ENCODE data around the gene SH2D7.

Gene SH2D7

DNA sequence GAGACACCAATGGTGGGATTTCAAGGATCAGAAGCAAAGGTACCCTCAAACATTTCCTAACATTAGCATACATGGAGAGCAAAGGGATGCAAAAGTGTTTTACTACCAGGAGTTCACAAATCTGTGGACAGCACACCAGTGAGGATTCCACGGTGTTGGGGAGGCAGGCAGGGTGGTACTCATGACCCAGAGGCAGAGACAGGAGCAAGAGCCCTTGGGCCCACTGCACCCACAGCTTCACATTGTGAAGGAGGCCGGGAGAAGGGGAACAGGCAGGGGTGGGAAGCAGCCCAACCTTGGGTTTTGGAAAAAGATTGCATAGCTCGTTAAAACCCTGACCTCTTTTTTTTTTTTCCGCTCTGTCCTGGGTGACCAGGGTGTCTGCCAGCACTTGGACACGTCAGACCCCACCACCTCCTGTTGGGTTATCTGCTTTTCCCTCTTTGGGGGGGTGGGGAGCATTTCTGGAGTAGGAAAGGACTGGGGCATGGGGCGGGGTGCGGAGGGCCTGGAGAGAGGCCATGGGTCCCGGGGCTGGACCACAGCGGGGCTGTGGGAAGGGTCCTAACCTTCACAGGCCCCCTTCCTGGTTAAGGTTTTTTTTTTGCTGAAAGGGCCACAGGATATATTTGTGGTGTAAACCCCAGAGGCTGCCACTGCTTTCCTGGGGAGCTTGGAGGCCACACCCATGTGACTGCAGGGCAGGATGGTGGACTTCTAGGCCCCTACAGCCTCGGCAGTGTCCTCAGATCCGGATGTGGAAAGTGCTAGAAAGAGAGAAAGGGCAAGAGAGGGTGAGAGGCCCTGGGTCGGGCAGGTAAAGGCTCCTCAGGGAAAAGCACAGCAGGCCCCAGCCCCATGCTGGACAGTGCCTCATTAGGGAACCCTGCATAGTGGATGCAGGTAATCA lies 12.5 kb downstream of the SH2D7 start:
- DNase-seq: peak; percentile 16

DNA sequence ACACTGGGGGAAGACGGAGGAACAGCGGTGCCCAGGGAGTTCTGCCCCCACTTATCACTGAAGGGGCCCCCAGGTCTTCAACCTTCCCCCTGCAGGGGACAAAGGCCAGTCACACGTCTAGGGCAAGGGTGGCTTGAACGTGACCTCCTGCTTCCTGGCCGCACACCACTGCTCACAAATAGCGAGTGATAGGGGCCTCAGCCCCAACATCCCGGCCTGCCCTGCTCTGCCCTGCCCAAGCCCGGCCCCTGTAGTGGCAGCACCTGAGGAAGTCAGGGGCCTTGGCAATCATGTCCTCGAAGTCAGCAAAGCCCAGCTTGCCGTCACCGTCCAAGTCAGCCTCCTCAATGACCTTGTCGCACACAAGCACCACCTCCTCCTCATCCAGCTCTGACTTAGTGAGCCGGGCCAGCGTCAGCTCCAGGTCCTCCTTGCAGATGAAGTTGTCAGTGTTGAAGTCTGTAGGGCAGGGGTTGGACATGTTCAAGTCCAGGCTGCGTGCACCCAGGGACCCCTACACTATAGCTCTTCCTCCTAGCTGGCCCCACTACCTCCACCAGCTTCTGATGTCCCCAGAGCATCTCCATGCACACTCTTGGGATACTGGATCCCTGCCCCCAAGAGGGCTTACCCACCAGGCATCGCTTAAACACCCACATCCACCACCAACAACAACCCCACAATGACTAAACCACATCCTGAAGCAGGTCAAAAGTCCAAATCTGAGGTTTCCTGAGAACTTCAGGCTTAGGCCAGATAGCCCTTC lies 13.3 kb downstream of the SH2D7 start:
- peak; percentile 24 for DNase-seq

DNA sequence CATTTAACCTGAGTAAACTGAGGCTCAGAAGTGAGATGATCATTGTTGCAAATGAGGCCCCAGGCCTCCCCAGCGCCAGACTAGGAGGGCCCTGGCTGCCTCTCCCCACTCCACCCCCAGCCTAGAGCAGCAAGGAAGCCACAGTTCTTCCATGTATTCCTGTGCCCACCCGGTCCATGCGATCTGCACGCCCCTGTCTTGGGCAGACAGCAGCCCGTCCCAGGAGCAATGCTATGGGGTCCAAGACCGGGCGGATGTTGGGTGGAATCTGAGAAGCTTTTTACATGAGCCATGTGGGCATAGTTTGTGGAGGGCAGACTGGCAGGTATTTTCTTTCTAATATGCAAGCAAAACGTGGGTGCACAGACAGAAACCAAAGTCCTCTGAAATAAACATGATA lies 15.1 kb downstream of the SH2D7 start:
- DNase-seq: peak; percentile 12

DNA sequence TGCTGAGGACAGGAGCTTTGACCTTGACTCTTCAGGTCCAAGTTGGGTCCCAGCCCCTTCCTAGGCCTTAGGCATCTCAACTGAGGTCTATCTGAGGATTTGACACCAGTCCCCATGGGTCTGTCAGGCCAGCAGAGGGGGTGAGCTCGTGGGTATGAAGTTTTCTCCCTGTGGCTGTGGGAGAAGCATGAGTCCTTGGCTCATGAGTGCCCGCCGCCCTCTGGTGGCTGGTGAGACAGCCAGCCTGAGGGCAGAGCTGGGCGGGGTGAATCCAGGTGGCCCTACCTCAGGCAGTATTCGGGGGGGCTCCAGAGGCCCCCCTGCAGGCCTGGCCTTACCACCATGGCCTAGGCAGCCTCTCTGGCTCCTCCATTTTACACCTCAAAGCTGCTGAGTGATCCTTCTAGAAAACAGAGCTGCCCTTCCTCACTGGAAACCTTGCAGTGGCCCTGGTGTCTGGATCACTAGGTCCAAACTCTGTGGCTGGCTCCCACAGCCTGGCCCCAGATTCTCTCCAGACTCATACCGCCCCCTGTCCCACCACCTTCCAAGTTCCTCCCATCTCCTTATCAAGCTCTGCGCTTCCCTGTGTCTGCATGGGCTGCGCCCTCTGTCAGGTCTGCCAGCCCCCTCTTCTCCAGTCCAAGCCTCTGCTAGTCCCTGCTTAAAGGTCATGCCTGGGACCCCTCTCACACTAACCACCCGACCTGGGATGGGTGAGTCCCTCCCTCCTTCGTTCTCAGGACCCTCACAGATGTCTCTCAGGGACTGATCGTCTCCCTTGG lies 16.1 kb downstream of the SH2D7 start:
- DNase-seq: peak; percentile 82

DNA sequence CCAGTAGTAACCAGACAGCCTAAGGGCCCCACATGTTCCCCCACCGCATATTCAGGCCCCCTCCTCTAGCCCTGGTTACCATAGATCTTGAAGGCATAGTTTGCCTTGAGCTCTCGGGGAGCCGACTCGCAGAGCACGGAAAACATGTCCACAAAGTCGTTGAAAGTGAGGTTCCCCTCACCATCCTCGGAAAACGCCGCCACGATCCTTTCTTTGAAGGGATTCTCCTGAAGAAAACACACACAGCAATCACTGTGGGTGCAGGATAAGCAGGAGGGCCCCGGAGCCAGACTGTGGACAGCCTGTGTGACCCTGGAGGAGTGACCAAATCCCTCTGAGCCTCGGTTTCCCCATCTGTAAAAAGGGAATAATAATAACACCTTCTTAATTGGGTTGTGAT lies 16.8 kb downstream of the SH2D7 start:
- DNase-seq: no peak

DNA sequence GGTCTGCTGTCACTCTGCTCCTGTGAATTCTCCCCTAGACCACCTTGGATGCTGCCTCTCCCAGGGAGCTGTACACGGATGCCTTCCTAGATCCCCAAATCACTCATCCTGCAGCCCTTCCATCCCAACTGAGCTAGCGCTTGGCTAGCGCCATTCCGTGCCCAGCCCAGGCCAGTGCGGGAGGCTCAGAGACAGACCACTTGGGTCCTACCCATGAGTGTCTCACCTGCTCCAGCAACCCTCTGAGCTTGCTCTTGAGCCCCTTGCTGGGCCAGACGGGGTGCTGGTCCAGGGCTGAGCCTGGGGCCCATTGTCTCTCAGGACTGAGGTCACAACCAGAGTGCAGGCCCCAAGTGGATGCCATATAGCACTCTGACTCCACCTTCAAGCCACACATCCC lies 17.7 kb downstream of the SH2D7 start:
- DNase-seq: no peak

DNA sequence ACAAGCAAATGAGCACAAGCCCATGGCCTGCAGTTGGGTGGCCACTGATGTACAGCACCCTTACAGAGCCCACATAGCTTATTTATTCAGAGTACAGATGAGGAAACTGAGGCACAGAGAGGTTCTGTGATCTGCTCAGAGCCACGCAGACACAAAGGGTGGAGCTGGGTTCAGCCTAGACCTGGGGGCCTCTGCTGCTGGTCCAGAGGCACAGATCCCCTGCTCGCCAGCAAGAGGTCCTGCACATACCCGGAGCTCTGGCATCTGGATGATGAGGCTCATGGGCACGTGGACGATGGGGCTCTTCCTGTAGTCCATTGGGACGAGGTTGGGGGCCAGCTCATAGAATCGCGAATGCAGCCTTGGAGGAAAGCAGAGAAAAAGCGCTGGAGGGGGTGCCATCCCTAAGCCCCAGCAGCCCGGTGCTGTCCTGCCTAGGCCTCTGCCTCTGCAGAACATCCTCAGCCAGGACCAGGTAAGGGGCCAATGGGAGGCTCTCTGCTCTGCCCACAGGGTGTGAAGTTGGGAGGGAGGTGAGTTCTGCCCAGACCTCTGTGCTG lies 18.6 kb downstream of the SH2D7 start:
- peak; percentile 15 for DNase-seq

DNA sequence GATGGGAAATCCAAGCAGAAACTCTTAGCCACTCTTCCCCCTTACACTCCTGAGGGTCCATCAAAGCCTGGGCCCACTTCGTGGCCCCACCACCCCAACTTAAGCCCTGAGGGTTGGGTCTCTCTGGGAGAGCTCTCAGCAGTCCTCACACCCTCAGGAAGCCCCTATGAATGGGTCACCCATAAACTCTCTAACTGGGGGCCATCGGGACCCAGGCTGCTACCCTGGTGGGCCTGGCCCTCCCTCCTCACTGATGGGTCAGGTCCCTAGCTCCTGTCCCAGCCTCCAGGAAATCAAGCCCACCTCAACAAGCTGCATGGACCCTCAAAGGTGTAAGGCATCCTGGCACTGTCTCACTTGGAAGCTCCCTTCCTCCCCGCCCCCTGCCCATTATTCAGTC lies 19.4 kb downstream of the SH2D7 start:
- peak; percentile 12 for DNase-seq

DNA sequence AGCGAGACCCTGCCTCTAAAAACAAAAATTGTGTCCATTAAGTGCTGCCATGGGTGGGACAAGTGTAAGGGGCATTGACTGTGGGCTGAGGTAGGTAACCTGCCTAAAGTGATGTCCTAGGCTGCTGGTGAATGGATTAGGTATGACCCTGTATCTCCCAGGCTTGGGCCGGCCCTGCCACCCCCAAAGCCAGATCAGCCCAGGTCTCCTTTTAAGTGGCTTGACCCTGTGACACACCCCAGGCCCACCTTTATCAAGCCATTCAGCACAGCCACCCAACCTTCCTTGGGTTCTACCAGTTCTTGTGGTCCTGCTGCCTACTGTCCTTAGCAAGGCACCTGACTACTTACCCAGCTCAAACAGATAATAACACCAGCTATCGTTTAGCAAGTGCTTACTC lies 20.2 kb downstream of the SH2D7 start:
- no peak for DNase-seq

DNA sequence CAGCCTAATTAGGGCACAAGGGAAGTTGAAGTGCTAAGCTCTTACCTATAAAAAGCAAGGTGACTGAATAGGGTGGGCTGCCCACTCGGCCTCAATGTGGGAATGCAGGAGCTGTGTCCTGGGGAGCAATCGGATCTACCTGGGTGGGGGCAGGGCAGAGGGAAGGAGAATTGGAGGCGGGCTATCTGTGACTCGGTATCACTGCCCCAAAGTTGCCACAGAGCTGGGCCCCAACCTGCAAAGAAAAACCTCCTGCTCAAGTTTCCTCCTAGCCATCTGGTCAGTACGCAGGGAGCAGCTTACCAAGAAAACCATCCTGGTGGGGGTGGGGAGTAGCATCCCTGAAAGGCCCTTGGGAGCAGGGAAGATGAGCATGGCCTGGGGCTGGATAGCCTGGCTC lies 28.2 kb downstream of the SH2D7 start:
- no peak for DNase-seq

DNA sequence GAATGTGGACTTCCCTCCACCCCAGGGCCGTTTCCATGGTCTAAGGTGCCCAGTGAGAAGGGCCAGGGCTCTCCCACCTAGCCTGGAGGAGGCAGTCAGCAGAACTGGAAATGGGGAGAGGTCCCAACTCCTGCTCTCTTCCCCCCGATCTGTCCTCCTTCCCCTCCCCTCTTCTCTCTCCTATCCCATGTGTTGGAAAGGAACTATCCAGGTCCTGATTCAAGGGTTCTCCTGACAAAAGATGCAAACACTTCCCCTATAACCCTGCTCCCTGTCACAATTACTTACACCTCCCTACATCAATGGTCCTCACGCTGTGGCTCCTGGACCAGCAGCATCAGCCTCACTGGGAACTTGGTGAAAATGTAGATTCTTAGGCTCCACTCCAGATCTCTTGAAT lies 32.9 kb downstream of the SH2D7 start:
- no peak for DNase-seq

DNA sequence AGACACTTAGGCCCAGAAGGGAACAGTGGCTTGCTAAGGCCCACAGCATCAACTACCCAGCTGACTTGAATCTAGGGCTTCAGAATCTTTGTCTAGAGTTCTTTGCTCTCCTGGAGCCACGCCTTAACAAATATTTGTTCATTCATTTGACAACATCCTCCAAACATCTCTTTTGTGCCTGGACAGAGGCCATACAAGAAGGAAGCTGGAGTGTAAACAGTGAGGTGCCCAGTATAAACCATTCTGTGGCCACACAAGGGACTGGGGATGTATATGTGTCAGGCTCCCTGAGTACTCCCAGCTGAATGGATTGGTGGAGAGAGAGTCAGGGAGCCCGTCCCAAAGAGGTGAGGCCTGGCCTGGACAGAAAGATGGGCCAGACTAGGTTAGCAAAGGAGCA lies 35.5 kb downstream of the SH2D7 start:
- no peak for DNase-seq

DNA sequence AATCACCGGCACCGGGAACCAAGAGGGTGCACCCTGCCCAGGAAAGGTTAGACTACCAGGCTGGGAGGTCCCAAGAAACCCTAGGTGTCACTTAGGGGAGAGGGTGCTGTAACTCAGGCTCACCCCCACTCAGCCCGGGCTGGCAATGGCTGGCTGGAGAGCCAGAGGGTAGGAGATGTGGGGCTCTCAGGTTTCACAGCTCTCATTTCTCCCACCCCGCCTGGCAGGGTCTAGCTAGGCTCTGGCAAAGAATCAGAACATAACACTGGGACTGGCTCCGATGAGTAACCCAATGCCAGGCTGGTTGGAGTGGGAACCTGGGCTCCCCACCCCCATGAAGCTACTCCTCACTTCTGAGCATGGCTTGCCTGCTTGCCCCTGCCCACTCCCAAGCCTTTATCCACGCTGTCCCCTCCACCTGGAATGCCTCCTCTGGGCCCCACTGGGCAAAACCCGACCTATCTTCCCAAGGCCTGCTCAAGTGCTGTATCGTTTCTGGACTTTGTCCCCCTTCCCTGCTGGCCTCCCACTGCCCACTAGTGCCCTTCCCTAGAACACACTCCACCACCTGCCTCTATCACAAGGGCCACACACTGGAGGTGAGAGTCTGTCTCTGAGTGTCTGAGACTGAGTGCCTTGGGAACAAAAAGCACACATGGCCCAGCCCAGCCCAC lies 36.9 kb downstream of the SH2D7 start:
- no peak for DNase-seq

DNA sequence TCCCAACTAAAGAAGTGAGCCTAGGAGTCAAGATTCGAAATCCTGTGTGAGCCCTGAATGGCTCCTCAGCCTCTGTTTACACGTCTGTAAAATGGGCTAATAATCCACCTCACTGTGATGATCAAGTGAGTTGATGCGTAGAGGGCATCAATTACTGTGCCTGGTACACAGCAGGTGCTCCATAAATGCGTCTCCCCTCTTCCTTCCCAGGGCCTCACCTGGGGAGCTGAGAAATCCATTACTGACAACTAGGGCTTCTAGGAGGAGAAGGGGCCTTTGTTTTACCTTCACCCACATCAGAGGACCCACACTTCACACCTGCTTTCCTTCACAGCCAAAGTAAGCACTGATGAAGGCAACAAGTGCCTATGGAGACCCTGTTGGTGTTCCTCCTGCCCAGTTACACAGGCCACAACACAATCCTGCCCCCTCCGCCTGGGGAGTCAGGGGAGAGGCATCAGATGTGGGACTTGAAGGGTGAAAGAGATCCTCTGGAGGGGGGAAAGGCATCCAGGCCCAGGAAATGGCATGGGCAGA lies 37.5 kb downstream of the SH2D7 start:
- no peak for DNase-seq

DNA sequence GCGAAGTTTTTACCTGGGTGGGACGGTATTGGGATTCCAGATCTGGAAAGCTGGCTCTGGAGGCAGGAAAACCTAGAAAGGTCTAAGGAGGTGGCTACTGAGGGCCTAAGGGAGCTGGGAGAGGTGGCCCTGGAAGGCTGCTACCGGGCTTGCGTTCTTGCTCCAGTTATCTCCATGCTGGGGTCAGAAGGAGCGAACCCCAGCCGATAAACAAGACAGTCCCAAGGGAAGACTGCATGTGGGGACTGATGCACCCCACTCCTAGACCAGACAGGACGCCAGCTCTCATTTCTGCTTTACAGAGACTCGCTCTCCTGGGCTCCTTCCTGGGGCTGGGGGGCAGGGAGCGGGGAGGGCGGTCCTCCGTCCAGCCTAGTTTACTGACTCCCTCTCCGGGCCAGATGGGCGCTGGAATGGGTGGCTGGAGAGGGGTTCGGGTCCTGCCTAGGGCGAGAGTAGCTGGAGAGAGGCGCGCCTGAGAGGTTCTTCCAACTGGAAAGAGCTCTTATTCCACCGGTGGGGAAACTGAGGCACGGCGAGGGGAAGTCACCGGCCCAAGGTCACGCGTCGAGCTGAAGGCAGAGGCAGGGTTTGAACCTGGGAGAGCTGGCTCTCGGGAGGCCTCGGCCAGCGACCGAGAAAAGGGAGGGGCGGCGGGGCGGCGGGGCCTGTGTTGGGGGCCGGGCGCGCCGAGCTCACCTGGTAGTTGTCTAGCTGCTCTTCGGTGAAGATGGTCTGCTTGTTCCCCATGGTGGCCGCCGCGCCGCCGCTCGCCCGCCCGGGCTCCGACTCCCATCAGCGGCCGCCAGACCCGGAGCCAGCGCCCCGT lies 38.3 kb downstream of the SH2D7 start:
- DNase-seq: no peak

DNA sequence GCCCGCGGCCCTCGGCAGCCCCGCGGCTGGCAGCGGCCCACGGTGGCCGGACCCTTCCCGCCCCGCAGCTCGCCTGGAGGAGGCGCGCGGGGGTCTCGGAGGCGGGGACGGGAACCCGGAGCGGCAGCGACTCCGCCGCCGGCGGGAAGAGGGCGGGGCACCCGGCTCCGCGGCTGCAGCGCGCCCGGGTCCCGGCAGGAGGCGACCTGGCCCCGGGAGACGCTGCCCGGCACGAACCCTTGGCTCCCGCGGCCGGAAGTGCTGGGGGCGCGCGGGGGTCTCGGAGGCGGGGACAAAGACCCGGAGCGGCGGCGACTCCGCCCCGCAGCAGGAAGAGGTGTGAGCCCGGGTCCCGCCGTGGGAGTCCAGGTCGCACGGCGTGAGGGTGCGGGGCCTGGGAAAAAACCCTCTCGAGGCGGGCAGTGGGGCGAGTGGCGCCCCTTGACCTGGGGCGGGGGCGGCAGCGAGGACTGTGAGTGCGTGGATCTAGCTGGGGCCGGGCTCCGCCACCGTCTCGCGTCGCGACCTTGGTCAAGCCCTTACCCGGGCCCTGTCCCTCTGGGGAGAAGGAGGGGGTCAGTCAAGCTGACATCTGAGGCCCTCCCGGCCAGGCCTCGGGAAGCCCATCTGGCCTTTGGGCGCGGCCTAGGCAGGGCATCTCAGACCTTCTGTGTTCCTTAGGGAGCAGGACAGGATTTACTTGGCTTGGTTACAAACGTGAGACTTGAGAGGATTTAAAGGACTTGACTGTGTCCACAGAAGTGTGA lies 39.1 kb downstream of the SH2D7 start, which contains the start of gene CIB2:
TSS of gene CIB2 (minus strand) at position 151 of the 767 bp plus-strand sequence. CDS start 230 bp downstream, outside the sequence.
- DNase-seq: peak; percentile 88

DNA sequence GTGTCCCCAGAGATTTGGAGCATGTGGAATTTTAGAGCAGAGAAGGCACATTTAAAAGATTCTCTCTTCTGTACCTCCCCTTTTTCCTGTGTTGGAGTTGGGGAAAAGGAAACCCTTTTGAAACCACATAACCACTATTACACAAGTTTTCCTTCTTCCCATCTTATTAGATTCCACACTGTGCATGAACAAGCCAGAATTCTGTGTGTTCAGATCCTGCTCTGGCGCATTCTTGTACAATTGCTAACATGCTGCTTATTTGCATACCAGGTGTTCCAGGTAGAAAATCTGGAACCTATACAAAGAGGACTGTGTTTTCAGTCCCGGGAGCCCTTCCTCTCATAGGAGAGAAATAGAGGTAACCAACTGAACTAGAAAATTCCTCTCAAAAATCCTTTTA lies 41.4 kb downstream of the SH2D7 start:
- no peak for DNase-seq

DNA sequence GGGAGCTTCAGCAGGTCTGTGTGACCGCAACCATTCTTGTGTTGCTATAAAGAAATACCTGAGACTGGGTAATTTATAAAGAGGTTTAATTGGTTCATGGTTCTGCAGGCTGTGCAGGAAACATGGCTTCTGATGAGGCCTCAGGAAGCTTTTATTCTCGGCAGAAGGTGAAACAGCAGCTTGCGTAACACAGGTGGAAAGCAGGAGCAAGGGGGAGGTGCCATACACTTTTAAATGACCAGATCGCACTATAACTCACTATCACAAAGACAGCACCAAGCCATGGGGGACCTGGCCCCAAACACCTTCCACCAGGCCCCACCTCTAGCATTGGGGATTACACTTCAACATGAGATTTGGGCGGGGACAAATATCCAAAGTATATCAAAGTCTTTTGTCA lies 47.2 kb downstream of the SH2D7 start:
- no peak for DNase-seq

DNA sequence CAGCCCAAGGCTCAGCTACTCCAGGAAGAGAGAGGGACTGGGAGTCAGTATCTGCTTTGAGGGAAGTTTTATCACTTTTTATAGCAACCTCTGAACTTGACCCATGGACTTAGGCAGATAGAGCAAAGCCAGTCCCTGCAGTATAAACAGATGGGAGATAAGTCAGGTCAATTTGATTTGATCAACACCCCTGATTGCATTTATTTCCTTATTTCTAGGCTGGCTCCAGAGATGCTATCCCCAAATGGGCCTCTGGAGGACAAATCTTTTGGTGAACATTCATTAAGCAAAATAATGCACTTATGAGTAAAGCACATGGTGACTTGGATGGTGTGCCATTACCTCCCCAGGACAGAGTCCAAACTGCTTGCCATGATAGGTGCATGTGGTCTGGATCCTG lies 47.9 kb downstream of the SH2D7 start:
- DNase-seq: no peak

DNA sequence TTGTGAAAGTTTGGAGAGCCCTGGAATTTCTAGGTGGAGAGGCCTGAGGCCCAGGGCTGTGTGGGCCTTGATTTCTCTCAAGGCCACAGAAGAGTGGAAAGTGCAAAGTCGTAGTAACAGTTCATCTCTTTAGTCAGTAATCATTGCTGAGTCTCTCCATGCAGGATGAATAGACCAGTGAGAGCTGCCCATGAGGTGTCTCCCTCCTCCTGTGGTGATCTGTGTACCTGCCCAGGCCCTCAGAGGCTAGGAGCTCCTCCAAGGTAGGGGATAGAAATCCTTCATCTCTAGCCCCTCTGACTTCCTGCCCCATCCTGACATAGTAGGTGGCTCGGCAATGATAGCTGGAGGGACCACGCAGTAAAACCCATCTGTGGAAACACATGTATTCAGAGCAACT lies 50.0 kb downstream of the SH2D7 start:
- DNase-seq: no peak
